Astrocyte of the cerebellum (primary cell): ENCODE results near the gene COX8C.
A peak's percentile ranks its signal among the peaks of the same experiment; 100 is the strongest.
"Not testable (repeated sequence)": the region's sequence is repeated elsewhere in the genome, so short reads cannot be mapped to it uniquely, and the experiment has no call there.

Experiments
- DNase-seq: peaks from one replicate; pipeline ENCODE4 v3.0.0-alpha.2; 2011; ENCODE audit warnings: low read depth
- H3K4me3 ChIP-seq: 2 replicates; pipeline ENCODE4 v1.5.1; 2011; ENCODE audit warnings: mild to moderate bottlenecking, low read depth, low read length, moderate library complexity
- in situ Hi-C: cut with HindIII; loops from 2 replicates; pipeline ENCODE4 v1.10.0; 2017; ENCODE audit warnings: low sequenced_read_pairs
- TF ChIP-seq, protein P1 (sequence below): IDR thresholded peaks from 2 replicates; pipeline ENCODE4 v1.5.1; 2012; ENCODE audit warnings: low read length, low read depth, moderate library complexity, mild to moderate bottlenecking; ENCODE audit errors: missing control alignments

Gene COX8C

DNA sequence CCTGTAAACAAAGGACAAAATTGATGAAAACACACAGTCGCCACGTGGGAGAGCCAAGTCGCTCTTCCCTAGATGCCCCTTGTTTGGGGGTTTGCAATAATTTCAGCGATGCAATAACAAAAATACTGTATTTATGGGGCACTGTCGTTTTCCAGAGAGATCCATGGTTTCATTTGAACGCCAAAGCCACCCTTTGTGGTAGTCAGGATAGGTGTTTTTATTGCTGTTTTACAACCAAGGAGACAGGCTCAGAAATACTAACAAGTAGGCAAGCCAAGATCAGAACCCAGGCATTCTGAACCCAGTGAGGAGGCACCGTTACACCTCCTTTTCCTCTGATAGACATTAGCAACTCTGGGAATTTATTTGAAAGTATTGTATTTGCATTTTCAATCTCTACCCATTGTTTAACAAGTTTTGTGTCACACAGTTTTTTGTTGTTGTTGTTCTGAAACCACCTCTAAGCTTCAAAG is 13.3 kb upstream of the COX8C start:
- DNase-seq, result no peak
- in situ Hi-C loops, result no loop called here
- TF ChIP-seq, protein P1, sequence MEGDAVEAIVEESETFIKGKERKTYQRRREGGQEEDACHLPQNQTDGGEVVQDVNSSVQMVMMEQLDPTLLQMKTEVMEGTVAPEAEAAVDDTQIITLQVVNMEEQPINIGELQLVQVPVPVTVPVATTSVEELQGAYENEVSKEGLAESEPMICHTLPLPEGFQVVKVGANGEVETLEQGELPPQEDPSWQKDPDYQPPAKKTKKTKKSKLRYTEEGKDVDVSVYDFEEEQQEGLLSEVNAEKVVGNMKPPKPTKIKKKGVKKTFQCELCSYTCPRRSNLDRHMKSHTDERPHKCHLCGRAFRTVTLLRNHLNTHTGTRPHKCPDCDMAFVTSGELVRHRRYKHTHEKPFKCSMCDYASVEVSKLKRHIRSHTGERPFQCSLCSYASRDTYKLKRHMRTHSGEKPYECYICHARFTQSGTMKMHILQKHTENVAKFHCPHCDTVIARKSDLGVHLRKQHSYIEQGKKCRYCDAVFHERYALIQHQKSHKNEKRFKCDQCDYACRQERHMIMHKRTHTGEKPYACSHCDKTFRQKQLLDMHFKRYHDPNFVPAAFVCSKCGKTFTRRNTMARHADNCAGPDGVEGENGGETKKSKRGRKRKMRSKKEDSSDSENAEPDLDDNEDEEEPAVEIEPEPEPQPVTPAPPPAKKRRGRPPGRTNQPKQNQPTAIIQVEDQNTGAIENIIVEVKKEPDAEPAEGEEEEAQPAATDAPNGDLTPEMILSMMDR, result no peak
- H3K4me3 ChIP-seq, result peak overlapping the region; percentile 69

DNA sequence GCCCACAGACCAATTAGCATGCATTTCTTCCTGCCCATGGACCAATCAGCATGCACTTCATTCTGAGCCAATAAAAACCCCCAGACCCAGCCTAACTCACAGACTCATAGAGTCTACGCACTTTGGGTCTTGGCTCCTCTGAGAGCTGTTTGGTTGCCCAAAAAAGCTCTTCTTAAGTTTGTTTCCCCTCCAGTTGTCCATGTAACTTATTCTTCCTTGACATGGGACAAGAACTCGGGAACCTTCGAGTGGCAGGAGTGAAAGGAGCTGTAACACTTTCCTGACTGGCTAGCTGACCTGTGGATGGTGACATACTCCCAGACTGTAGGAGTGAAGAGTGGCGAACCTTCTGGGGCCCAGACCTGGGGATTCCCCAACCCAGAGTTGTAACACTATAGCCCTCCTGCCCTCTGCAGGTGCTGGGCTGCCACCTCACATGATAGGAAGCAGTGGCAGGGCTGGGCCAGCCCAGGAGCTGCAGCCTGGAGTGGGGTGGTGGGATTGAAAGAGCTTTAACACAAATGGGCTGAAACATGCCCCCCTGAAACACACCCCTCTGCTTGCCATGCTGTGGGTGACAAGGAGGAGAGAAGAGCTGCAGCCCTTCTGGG is 9.7 kb upstream of the COX8C start:
- no peak for DNase-seq
- in situ Hi-C loops, result no loop called here
- no peak overlapping the region for H3K4me3 ChIP-seq
- TF ChIP-seq, protein P1, result no peak

DNA sequence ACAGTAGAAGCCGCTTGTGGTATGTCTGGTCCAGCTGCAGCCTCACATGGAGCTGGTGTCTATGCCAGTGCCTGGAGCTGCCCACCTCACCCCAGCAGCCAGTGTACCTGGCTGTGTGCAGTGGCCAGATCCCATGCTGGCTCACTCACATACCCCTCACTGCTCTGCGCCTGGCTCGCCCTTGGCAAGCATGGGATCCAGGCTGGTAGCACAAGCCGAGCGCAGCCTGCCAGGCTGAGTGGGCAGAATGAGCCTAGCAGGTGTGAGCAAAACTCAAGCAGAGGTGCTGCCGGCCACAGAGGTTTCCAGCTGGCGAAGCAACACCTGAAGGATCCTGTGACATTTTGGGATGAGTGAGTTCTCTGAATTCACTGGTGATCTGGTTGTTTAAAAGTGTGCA is 9.1 kb upstream of the COX8C start:
- in situ Hi-C loops, result no loop called here
- TF ChIP-seq, protein P1, result no peak
- no peak for DNase-seq
- no peak overlapping the region for H3K4me3 ChIP-seq

DNA sequence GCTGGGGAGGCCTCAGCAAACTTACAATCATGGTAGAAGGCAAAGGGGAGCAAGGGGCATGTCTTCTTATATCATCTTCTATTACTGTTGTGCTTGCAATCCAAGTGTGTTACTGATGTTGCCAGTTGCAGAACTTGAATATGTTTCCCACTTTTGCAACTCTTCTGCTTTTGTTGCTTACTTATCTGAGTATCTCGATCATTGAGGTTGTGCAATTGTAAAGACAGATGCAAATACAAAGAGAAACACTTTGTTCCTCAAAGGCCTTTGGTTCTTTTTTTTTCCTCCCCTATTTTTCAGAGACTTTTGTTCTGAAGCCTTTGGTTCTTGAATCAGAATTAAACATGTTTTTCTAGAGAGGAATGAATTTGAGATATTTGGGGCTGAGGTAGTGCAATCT is 3.7 kb upstream of the COX8C start:
- in situ Hi-C loops, result no loop called here
- no peak overlapping the region for H3K4me3 ChIP-seq
- DNase-seq, result no peak
- TF ChIP-seq, protein P1, result no peak

DNA sequence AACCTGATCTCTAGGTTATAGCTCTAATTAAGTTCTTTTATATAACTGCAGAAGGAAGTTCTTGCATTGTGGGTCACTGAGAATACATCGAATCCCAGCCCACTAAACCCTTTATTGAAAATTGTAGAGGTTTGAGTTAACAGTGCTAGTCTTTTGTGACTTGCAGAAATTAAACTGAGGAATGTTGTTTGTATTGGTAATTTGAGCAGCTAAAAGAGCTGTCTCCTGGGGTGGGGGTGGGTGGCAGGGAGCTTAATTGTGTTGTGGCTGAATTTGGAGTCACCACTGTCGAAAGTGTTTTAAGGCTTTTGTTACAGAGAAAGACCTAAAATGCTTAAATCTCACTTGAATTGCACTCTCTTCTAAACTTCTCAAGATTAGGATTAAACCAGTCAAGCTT is 3.2 kb upstream of the COX8C start:
- in situ Hi-C loops, result no loop called here
- DNase-seq, result no peak
- H3K4me3 ChIP-seq, result no peak overlapping the region
- TF ChIP-seq, protein P1, result no peak

DNA sequence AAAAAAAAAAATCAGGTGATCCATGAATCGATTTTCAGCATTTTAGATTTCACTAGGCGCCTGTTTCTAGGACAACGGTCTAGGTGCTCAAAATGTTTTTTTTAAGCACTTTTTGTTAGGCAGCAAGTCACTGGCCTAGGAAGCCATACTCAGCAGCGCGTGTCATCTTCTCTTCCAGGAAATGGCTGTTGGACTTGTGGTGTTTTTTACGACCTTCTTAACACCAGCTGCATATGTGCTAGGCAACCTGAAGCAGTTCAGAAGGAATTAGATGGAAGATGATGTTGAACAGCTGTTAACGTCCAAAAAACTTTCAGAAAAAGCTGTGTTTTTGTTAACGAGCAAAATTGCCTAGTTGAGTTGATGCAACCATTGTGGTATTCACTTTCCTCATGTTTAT is 868 bp downstream of the COX8C start:
- DNase-seq, result no peak
- TF ChIP-seq, protein P1, result no peak
- no peak overlapping the region for H3K4me3 ChIP-seq
- in situ Hi-C loops, result no loop called here

DNA sequence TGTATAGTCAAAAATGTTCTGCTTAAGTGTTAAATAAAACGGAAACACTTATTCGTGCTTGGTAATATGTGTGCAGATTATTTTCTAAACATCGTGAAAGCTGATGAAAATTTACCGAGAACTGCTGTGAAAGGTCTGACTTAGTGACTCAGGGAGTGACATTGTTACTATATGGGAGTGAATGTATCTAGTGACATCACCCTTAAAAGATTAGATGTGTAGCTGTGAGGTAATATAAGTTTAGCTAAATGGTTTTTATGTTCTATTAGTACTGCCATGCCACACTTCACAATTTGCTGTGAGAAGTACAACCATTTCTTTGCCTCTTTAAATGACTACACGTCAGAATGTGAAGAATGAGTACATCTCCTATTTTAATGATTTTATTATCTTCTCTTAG is 1.3 kb downstream of the COX8C start:
- H3K4me3 ChIP-seq, result no peak overlapping the region
- DNase-seq, result no peak
- TF ChIP-seq, protein P1, result no peak
- in situ Hi-C loops, result no loop called here

DNA sequence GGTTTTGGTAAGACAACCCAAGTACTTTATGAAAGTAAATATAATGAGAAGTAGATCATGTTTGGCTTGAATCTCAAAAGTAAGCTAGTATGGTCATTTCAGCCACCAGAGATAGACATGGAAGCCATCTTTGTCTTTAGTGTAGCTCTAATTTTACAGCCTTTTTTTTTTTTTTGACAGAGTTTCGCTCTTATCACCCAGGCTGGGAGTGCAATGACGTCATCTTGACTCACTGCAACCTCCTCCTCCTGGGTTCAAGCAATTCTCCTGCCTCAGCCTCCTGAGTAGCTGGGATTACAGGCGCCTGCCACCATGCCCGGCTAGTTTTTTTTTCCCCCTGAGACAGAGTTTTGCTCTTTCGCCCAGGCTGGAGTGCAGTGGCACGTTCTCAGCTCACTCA is 7.9 kb downstream of the COX8C start:
- H3K4me3 ChIP-seq, DNase-seq, in situ Hi-C loops: not testable (repeated sequence)
